GM18502 (cell line): ENCODE measurements around the gene TEX264.
"Not testable (repeated sequence)": the region's sequence is repeated elsewhere in the genome, so short reads cannot be mapped to it uniquely, and the experiment has no call there.

Experiments
- ATAC-seq: cut with Tn5 transposase; IDR thresholded peaks from one replicate; pipeline ENCODE4 v1.9.1; 2021; ENCODE audit warnings: mild to moderate bottlenecking; ENCODE audit not compliant: unreplicated experiment, poor library complexity

TEX264 gene, protein sequence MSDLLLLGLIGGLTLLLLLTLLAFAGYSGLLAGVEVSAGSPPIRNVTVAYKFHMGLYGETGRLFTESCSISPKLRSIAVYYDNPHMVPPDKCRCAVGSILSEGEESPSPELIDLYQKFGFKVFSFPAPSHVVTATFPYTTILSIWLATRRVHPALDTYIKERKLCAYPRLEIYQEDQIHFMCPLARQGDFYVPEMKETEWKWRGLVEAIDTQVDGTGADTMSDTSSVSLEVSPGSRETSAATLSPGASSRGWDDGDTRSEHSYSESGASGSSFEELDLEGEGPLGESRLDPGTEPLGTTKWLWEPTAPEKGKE

DNA sequence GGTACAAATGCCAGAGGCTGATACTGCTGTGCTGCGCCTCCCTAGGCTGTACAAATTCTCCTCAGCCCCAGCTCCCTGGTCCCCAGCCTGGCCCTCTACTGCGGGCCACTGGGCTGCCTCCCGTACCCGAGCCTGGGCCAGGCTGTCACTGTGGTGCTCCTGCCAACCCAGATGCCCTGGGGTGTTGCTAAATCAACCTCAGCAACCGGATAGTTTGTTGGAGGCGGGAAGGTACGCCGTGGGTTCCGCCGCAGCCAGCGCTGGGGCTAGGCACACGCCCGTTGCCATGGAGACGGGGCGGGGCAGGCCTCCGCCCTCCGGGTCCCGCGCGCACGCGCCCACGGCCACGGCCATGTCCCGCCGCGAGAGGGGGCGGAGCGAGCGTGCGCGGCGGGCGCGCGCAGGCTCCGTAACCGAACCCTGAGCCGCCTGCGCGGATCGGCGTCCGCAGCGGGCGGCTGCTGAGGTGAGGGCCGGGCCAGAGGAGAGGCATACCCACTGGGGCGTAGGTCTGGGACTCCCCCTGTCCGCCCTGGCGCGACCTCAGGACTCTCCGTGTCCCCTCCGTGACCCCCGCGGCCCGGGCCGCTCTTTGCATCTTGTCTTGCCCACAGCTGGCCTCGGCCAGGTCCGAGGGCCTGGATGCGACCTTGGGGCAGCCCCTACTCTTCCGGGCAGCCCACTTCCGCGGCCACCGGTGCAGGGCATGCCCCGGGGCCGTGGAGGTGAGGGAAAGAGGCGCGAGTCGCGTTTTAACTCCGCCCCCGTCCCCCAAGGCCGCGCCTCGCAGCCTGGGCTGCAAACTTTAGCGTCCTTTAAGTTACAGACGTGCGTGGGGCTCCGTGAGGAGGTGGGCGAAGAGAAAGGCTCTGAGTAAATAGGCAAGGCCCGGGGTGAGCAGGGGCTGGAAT is at the start of gene TEX264:
Gene TEX264 (plus strand): TSS at position 430 of the 911 bp plus-strand sequence. CDS start 3,053 bp downstream, outside the sequence.
- ATAC-seq: peak; percentile 76

DNA sequence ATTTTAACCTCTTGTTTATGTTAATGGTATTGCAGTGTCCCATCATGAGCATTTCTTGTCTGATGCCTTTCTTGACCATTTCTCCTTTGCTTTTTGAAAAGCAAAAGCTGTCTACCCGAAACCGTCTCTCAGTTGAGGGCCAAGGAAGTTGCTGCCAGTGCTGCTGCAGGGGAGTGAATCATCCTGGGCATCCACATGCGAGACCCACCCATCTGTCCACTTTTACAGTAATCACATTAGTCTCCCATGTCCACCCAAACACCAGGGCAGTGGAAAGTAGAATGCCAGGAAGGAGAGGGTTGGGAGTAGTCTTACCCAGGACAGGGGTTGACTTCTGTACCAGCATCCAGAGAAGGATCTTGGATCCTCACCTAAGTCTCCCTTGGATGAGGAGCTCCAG is 48.6 kb upstream of the TEX264 start:
- ATAC-seq: no peak

DNA sequence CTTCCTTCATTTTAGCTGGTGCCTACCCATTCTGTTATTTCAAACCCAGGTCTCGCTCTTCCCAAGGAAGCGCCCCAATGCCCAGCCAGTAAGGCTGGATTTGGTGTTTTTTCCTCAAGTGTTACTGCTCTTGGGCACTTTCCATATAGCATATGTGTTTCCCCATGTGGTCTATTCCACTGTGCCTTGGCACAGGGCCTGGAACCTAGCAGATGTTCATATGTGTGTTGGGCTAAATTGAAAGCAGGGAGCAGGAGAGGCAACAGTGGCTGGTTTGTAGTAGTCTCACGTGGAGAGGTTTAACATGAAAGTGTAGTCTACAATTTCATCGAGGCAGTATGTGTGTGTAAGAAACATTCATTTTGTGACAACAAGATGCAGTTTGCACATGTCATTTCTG is 48.2 kb upstream of the TEX264 start:
- no peak for ATAC-seq

DNA sequence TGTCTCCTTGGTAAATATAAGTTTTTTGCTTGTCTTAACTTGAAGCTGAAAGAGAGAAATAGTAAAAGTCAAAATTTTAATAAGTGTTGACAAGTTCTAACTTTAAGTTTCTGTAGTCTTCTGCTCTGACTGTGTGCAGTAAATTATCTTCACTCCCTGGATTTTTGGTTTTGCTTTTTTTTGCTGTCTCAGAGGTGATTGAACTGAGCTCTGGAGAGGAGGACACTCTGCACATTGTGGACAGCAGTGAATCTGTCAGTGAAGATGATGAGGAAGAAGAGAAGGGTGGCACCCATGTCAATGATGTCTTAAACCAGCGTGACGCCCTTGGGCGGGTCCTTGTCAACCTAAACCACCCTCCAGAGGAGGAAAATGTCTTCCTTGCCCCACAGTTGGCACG is 40.5 kb upstream of the TEX264 start:
- ATAC-seq: no peak

DNA sequence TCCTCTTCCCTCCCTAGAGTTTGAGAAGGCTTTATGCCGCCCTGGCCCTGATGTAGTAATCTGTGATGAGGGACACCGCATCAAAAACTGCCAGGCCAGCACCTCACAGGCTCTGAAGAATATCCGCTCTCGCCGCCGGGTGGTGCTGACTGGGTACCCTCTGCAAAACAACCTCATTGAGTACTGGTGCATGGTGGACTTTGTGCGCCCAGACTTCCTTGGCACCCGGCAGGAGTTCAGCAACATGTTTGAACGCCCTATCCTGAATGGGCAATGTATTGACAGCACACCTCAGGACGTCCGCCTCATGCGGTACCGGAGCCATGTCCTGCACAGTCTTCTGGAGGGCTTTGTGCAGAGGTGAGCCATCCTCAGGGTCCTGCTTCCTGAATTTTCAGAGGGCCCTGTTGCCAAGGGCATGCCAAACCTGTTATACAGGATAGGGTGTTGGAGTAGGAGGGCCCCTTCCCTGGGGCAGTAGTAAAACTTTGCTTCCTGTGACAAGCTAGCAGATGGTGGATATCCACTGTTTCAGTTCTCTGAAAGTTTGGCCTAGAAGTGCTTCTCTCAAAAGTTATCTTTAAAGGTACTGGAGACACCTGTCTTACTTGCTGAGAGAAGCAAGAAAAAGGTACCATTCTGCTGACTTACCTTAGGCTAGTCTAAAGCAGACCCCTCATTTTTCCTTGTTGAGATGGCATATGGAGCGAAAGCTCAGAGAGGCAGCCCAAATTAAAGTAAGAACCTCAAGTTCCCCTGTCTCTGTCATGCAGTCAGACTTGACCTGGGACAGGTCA is 33.7 kb upstream of the TEX264 start:
- ATAC-seq: no peak

DNA sequence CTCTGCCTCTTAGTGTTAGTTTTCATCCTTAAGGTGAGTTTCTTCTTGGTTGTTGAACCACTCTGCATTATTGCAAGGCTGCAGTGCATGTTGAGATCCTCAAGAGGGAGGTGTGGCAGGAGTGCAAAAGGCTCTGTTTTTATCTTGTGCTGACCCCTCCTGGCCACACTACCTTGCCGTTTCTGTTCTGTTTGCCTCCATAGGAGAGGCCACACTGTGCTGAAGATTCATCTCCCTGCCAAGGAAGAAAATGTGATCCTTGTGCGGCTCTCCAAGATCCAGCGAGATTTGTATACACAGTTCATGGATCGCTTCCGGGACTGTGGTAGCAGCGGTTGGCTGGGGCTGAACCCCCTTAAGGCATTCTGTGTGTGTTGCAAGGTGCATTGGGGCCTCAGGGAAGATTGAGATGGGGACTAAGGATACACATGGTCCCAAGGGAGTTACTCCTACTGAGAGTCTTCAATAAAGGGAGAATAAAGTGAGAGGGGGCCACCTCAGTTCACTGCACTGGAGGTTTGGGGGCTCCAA is 33.0 kb upstream of the TEX264 start:
- ATAC-seq: no peak

DNA sequence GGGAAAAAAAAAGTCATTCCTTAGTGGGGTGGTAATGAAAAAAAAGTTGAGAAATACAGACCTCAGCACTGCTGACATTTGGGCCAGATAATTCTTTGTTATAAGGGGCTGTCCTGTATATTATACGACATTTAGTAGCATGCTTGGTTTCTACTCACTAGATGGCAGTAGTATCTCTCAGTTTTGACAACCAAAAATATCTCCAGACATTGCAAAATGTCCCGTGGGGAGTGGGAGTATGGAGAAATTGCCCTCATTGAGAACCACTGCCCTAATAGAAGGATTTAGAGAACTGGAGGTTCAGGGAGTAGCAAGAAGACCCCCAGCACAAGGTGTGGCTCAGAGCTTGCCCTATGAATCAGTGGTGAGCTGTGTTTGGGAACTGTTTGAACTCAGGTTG is 28.6 kb upstream of the TEX264 start:
- no peak for ATAC-seq

DNA sequence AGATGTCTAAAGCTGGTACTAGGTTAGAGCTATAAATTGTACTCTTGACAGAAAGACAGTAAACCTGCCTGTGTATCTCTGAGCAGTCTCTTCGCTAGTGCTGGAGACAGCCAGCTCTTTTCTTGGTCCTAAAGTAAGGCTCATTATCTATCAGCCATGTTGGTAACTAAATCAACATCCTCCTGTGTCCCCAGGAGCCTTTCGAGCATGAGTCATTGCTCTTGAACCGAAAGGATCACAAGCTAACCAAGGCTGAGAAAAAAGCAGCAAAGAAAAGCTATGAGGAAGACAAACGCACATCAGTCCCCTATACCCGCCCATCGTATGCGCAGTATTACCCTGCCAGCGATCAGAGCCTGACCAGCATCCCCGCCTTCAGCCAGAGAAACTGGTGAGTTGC is 25.0 kb upstream of the TEX264 start:
- ATAC-seq: no peak

DNA sequence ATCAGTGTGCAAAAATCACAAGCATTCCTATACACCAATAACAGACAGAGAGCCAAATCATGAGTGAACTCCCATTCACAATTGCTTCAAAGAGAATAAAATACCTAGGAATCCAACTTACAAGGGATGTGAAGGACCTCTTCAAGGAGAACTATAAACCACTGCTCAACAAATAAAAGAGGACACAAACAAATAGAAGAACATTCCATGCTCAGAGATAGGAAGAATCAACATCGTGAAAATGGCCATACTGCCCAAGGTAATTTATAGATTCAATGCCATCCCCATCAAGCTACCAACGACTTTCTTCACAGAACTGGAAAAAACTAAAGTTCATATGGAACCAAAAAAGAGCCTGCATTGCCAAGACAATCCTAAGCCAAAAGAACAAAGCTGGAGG is 18.9 kb upstream of the TEX264 start:
- ATAC-seq: not testable (repeated sequence)

DNA sequence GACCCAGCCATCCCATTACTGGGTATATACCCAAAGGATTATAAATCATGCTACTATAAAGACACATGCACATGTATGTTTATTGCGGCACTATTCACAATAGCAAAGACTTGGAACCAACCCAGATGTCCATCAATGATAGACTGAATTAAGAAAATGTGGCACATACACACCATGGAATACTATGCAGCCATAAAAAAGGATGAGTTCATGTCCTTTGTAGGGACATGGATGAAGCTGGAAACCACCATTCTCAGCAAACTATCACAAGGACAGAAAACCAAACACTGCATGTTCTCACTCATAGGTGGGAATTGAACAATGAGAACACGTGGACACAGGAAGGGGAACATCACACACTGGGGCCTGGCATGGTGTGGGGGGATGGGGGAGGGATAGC is 17.6 kb upstream of the TEX264 start:
- not testable (repeated sequence) for ATAC-seq

DNA sequence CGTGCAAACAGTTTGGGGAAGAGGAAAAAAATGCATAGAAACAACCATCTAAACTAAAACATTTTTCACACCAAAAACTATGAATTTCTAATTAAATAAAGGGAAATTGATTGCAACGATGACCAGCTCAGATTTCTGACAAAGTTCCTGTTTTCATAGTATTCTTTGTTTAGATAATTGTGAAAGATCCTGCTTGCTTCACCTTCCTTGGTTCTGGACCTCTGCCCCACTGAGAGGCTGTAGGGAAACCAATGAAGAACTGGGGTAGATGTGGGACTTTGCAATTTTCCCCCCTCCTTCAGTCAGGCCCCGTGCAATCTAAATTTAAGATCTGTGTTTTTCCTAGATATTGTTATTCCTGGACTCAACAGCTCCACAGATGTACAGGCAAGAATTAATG is 13.8 kb upstream of the TEX264 start:
- ATAC-seq: no peak

DNA sequence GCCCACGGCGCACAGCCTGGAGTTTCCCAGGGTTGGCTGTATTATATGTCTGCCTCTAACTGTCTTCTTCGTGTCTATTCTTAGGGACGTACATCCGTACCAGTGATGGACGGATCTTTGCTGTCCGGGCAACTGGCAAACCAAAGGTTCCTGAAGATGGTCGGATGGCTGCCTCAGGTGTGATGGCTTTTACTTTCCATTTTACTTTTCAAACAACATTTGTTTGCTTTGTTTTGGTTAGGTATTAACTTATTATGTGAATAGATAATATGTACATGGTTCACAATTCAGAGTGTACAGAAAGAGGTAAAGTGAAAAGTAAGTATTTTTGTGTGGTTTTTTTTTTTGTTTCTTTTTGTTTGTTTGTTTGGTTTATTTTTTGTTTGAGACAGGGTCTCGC is 11.1 kb upstream of the TEX264 start:
- ATAC-seq: no peak

DNA sequence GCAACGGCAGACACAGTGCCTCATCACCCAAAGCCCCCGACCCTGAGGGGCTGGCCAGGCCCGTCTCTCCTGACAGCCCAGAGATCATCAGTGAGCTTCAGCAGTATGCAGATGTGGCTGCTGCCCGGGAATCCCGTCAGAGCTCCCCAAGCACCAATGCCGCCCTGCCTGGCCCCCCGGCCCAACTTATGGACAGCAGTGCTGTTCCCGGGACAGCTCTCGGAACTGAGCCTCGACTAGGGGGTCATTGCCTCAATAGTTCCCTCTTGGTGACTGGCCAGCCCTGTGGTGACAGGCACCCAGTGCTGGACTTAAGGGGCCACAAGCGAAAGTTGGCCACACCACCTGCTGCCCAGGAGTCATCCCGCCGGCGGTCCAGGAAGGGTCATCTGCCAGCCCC is 8.6 kb upstream of the TEX264 start:
- no peak for ATAC-seq

DNA sequence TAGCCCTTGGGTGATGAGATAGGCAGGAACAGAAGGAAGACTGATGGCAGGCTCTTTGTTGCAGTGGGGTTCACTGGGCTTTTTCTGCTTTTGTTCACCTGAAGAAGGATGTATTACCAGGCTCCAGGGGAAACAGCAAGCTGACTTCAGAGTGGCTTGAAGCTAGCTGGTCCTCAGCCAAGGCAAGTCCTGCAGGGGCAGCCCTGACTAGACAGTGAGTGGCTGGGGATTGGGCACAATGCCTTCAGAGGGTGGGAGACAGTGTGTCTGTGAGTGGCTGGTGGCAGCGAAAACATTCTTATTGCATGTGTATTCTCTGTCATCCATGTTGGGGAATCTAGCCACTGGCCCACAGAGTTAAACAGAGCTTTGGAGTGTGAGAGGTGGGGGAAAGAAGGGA is 2.3 kb upstream of the TEX264 start:
- ATAC-seq: no peak

DNA sequence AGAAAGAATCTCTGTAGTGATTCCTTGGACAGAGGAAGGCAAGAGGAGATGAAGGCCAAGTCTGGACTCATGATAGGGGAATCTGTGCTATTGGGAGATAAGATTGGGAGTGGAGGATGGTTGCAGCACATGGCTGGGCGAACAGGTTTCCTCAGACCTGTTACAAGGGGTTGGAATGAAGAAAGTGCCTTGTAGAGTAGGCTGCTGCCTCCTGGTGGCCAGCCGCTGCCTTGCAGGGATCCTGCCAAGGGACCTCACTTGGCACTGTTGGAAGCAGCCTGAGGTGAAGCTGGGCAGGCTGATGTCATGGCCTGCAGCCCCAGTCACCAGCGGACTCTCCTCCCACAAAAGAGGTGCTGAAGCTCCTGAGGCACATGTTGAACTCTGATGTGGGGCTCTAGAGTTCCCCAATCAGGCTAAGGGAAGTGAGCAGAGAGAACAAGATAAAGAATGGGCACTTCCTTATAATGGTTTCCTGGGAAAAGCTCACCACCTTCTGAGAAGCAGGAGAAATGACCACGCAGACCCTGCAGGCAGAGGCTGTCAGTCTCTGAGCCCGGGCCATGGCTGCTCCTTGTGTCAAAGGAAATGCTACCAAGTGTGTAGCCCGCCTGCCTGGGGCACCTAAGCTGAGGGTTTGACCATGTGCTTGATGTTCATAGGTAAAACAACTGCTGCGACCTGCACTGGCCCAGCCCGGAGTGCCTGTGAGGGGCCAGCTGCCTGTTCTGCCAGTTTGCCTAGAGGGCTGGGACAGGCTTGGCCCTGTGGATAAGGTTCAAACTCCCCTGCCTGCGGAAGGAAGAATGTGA is 1.6 kb upstream of the TEX264 start:
- ATAC-seq: no peak

DNA sequence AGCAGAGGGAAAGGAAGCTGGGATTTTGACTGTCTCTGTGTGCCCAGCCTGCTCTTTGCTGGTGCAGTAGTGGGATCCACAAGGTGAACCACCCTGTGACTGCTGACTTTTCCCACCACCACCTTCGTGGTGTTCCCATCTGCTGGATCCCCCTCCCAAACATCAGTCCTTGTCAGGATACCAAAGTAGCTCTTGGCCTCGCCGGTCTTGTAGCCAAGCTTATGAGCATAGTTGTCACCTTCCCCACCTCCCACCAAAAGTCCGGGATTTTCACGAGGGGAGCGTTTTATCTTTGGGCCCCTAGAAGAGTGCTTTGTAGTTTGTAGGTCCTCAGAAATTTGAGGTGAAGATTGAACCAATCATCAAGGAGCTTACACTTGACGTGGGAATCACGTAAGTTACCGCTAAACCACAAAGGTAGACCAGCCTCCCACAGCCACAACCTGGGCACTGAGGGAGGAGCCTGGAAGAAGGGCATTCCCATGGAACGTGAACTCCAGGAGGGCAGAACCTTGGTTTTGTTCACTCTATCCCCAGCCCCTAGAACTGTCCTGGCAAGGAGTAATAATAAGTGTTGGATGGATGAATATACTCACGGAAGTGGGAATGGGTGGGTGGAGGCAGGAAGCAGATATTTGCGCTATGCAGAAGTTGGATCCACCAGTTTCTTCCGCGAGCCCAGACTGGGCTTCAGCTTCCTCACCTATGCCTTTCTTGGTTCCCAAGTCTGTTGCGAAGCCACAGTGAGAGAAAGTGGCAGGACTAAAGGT is 814 bp upstream of the TEX264 start:
- ATAC-seq: no peak

DNA sequence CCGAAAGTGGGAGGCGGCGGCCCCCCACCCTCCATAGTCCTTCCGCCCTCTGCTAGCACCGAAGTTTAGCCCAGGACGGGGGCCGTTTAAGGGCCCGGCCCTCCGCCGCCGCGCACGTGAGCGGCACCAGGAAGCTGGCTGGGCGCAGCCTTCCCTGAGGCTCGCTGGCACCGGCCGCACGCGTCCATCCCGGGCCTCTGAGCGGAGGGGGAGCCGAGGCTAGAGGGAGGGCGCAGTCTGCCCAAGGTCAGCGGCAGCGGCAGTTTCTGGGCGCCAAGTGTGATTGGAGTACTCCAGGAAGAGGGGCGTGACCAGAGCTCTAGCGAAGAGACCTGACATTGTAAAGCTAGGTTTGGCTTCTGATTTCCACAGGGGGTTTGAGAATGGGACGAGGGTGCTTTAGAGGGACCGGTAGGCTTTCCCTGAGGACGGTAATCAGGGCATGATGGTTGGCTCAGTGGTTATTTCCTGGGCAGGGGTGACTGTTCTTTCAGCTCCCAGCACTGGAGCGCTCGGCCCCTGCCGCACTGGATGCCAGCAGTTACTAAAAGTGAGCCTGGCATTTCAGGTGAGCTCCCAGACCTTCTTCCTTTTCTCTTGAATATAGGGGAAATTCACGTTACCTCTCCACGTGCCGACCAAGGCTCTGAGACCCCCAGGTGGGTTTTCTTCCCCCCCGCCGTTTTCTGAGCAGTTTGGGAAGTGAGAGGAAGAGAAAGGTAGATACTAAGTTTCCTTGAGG is 853 bp downstream of the TEX264 start:
- peak; percentile 45 for ATAC-seq

DNA sequence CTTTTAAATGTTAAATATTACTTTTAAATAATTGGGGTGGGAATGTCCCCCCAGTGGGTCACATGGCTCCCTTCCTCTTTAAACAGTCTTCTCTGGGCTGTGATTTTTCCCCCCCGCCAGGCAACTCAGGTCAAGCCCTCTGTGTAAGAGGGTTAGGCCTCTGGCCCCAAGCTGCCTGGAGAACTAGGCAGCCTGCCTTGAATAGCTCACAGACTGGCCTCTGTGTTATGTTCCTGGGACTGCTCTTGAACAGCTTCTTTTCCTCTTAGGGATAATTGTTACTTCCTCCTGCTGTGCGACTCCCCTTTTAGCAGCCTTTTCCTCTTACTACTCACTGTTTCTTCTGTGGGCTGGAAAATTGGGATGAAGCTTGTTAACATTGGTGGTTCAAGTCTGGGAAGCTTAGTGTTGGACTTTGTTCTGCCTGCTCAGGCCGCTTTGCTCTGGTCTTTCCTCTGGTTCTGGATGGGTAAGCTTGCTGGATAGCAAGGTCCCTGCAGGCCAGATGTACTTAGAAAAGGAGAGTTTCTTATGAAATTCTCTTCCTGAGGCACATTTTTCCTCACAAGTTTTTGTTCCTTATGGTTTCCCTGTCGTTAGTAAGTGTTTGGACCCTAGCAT is 2.2 kb downstream of the TEX264 start:
- ATAC-seq: no peak
